Kidney (tissue), 14 donors: Measurements from ENCODE around the gene RGS1. TPM values are rescaled to one million over a fixed set of nuclear protein-coding genes. Genes with fewer than 3 reads are reported as not detected.

ENCODE experiments used
- DNase-seq, 5 donors: peaks; one replicate each; pipeline ENCODE4 v3.0.0-alpha.2; 2013 to 2020
- FAIRE-seq: peaks from 2 replicates; lab custom pipeline; 2012; peaks lifted over from hg19 to GRCh38; lab: Jason Lieb, UNC
- H3K27ac ChIP-seq, 2 donors: one replicate each; pipeline ENCODE4 v1.7.0; 2013; ENCODE audit warnings: low read depth in 2 of 2, low read length in 2 of 2, inconsistent platforms in 1 of 2
- H3K27me3 ChIP-seq: one replicate; pipeline ENCODE4 v1.7.1; 2013; ENCODE audit warnings: low read length, inconsistent platforms; ENCODE audit not compliant: control insufficient read depth, insufficient read depth
- H3K36me3 ChIP-seq, 3 donors: one replicate each; pipeline versions ENCODE4 v1.7.0 to v1.7.1; 2013; ENCODE audit warnings: low read length in 3 of 3, control low read depth in 1 of 3, inconsistent platforms in 1 of 3; ENCODE audit not compliant: insufficient read depth in 3 of 3, control insufficient read depth in 2 of 3
- H3K4me1 ChIP-seq, 3 donors: one replicate each; pipeline versions ENCODE4 v1.7.0 to v1.7.1; 2013; ENCODE audit warnings: low read length in 3 of 3, inconsistent platforms in 1 of 3, low read depth in 1 of 3; ENCODE audit not compliant: control insufficient read depth in 2 of 3, insufficient read depth in 2 of 3
- H3K4me3 ChIP-seq, 3 donors: one replicate each; pipeline versions ENCODE4 v1.7.0 to v1.8.1; 2013; ENCODE audit warnings: low read length in 3 of 3, control low read depth in 1 of 3, inconsistent platforms in 1 of 3
- H3K9ac ChIP-seq, 3 donors: one replicate each; pipeline versions ENCODE4 v1.7.0 to v1.7.1; 2013; ENCODE audit warnings: low read length in 3 of 3, control low read depth in 1 of 3, inconsistent platforms in 1 of 3
- H3K9me3 ChIP-seq, 3 donors: one replicate each; pipeline versions ENCODE4 v1.7.0 to v1.7.1; 2013; ENCODE audit warnings: low read length in 3 of 3, control low read depth in 1 of 3, inconsistent platforms in 1 of 3; ENCODE audit not compliant: control insufficient read depth in 2 of 3, insufficient read depth in 1 of 3
- CTCF ChIP-seq: IDR thresholded peaks from 3 replicates; pipeline ENCODE4 v1.5.1; 2012; ENCODE audit warnings: mild to moderate bottlenecking, moderate library complexity, borderline replicate concordance; ENCODE audit not compliant: insufficient read depth; ENCODE audit errors: extremely low read depth
- intact Hi-C: fragments of 100-400 bp; cut with DNase I; formaldehyde crosslinking; loops from one replicate; pipeline ENCODE4 v1.11.1; 2022
- polyA plus RNA-seq: library from polyadenylated mRNA; stranded (reverse); fragments of 350-450 nt; fragmentation: Illumina TruSeq; extraction: RNeasy Lipid Tissue Mini Kit (QIAGEN cat#74804); gene quantifications from one replicate; pipeline ENCODE4 v1.2.3, GENCODE V29; 2014; ENCODE audit warnings: low read depth, low replicate concordance; ENCODE audit not compliant: insufficient read depth
- total RNA-seq: library from RNA; stranded (reverse); fragmentation: NEBNext Ultra II Directional; extraction: Animal tissue kit (Norgen Biotek cat#: 25700); gene quantifications from one replicate; pipeline ENCODE4 v1.2.1, GENCODE V29; 2021
- donor health status: control.
- donor health status: control.
- donor health status: control.
- donor health status: control.
- donor health status: control.
- donor health status: DM: yes; HTN: yes; CAD: no.
- donor health status: Normal renal cell carcinoma (clear cell type).

The RGS1 gene
- total and polyA plus RNA-seq, 2 donors from 2014 or later, result 5.0 to 50.2 TPM

- no peaks in the 10 kb centered on the region for H3K9me3 ChIP-seq
- FAIRE-seq, result no peak
- TF ChIP-seq CTCF, result no peak
- peak overlapping the region in 1 of 2 donors; percentile 10 for H3K27ac ChIP-seq
- intact Hi-C loops, result no loop called here
- no peaks in the 10 kb centered on the region for H3K27me3 ChIP-seq
- DNase-seq, result no peak
- no peaks in the 10 kb centered on the region for H3K4me1 ChIP-seq
- no peak overlapping the region for H3K9ac ChIP-seq
- H3K36me3 ChIP-seq, result no peaks in the 10 kb centered on the region
- no peak overlapping the region for H3K4me3 ChIP-seq
Observed at GRCh38 chr1:192626366-192627179, 51.0 kb downstream of the RGS1 start.

GRCh38 chr1:192627901-192628300 is 52.3 kb downstream of the RGS1 start:
- Histone ChIP-seq H3K9me3 (no peaks in the 10 kb centered on the region), H3K4me3 (no peak overlapping the region), H3K9ac (no peak overlapping the region), H3K27me3 (no peaks in the 10 kb centered on the region), H3K36me3 (no peaks in the 10 kb centered on the region), H3K4me1 (no peaks in the 10 kb centered on the region), H3K27ac (no peak overlapping the region)
- no peak for FAIRE-seq
- no peak for DNase-seq
- no peak for TF ChIP-seq CTCF
- intact Hi-C loops, result no loop called here

GRCh38 chr1:192628396-192629057 is 53.0 kb downstream of the RGS1 start:
- no peaks in the 10 kb centered on the region for H3K4me1 ChIP-seq
- no peaks in the 10 kb centered on the region for H3K9me3 ChIP-seq
- FAIRE-seq (no peak), DNase-seq (no peak)
- H3K9ac ChIP-seq, result no peak overlapping the region
- H3K36me3 ChIP-seq, result no peaks in the 10 kb centered on the region
- no peak for TF ChIP-seq CTCF
- intact Hi-C loops, result no loop called here
- no peak overlapping the region for H3K27ac ChIP-seq
- no peaks in the 10 kb centered on the region for H3K27me3 ChIP-seq
- no peak overlapping the region for H3K4me3 ChIP-seq
